Measurements from ENCODE around the gene CLIP1. TPM values are rescaled to one million over a fixed set of nuclear protein-coding genes. Genes with fewer than 3 reads are reported as not detected.

Gene CLIP1
- total and polyA plus RNA-seq, 2 of the 8 experiments (the other 6 are each of a cell fraction or from before 2014, with no cell fraction given) = 19.0 to 27.6 TPM

DNA sequence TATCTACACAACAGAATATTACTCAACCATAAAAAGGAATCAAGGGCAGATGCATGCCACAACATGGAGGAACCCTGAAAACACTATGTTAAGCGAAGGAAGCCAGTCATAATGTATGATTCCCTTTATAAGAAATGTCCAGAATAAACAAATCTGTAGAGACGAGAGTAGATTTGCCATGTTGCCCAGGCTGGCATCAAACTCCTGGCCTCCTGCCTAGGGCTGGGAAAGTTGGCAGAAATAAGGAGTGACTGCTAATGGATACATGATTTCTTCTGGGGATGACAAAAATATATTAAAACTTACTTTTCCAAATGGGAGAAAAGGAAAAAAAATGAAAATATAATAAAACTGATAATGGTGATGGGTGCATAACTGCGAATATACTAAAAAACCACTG lies 10.9 kb downstream of the CLIP1 start:
- H2BK12ac ChIP-seq (ENCODE audit: low read depth, low read length) = no peak overlapping the region
- H3K4me3 ChIP-seq (ENCODE audit: extremely low read depth in 1 of 4, insufficient read depth in 2 of 4, low read depth in 3 of 4, low read length in 4 of 4) = no peak overlapping the region
- H2BK120ac ChIP-seq (replicated peaks; ENCODE audit: low read depth, low read length) = no peak overlapping the region
- no peak overlapping the region for H3K18ac ChIP-seq (ENCODE audit: extremely low read depth, low read length)
- no peak overlapping the region for H2BK5ac ChIP-seq (ENCODE audit: low read depth, low read length)
- no peak overlapping the region for H3K4me2 ChIP-seq (ENCODE audit: insufficient read depth in 1 of 2, low read depth in 2 of 2, low read length in 2 of 2)
- 96% methylated on average over 3 of the region's 3 CpGs; no CpG with 5 or more reads in 1 of the 2 experiments for WGBS, 2 experiments (ENCODE audit: extremely low coverage in 1 of 2, insufficient coverage in 1 of 2, insufficient read length in 1 of 2, insufficient replicate concordance in 2 of 2, low coverage in 1 of 2, low lambda C conversion rate in 2 of 2, missing lambda C conversion rate in 1 of 2)
- no peak overlapping the region for H3K4ac ChIP-seq (replicated peaks; ENCODE audit: insufficient read length, low read depth, low read length)
- H4K8ac ChIP-seq (ENCODE audit: extremely low read depth, insufficient read depth, low read length) = no peak overlapping the region
- no peaks in the 10 kb centered on the region for H3K79me1 ChIP-seq (ENCODE audit: low read depth, low read length)
- no peak overlapping the region for H2AK5ac ChIP-seq (ENCODE audit: low read depth, low read length)
- no peaks in the 10 kb centered on the region for H3K27me3 ChIP-seq (replicated peaks in 1 of 4; ENCODE audit: control insufficient read depth in 3 of 4, extremely low read depth in 1 of 4, insufficient read depth in 3 of 4, low read length in 3 of 4)
- ChIA-PET CTCF (ENCODE audit: partially characterized antibody) (interaction anchor here (0.6 to 2.3 kb wide), 5 partner anchors 8 to 145 kb away, joined by 3 to 8 read pairs (median 4); no protein-coding TSS in a partner anchor), POLR2A (ENCODE audit: partially characterized antibody) (interaction anchor here (1.0 kb wide), 1 partner anchor 8 kb away, joined by 3 read pairs; no protein-coding TSS in a partner anchor)
- no peak overlapping the region for H3K27ac ChIP-seq (ENCODE audit: low read depth, low read length)
- peaks cover 0 to 2% of the 10 kb centered on the region in 2 experiments; a peak in 1 of 4 replicates for H3K79me2 ChIP-seq (ENCODE audit: control insufficient read depth in 1 of 2, insufficient read depth in 2 of 2, low read length in 2 of 2)
- H2BK15ac ChIP-seq (ENCODE audit: low read length) = no peak overlapping the region
- H4K91ac ChIP-seq (replicated peaks; ENCODE audit: insufficient read length, low read length) = no peak overlapping the region
- FAIRE-seq (no peak), DNase-seq (ENCODE audit: low read depth in 1 of 2, low spot score in 2 of 2) (no peak)
- H3K4me1 ChIP-seq (replicated peaks in 1 of 4; ENCODE audit: control insufficient read depth in 3 of 4, insufficient read depth in 4 of 4, low read length in 3 of 4) = no peaks in the 10 kb centered on the region
- H3K36me3 ChIP-seq (ENCODE audit: control insufficient read depth in 2 of 4, insufficient read depth in 4 of 4, low read length in 3 of 4) = no peaks in the 10 kb centered on the region
- no peak overlapping the region for H3K9ac ChIP-seq (replicated peaks in 1 of 4; ENCODE audit: extremely low read depth in 1 of 4, low read depth in 3 of 4, low read length in 3 of 4)
- H3K9me3 ChIP-seq (ENCODE audit: insufficient read depth in 2 of 2, low read depth in 1 of 2, low read length in 1 of 2) = no peaks in the 10 kb centered on the region
- H3K56ac ChIP-seq (replicated peaks; ENCODE audit: insufficient read length, low read depth, low read length) = no peak overlapping the region
- H3K14ac ChIP-seq (ENCODE audit: insufficient read length) = no peak overlapping the region
- no peaks in the 10 kb centered on the region for H4K20me1 ChIP-seq (replicated peaks in 1 of 2; ENCODE audit: control insufficient read depth in 1 of 2, insufficient read depth in 2 of 2, low read length in 2 of 2)
- no peaks in the 10 kb centered on the region for H3K23me2 ChIP-seq (ENCODE audit: low read depth, low read length)
- H2BK20ac ChIP-seq (ENCODE audit: low read length) = no peak overlapping the region
- no peak overlapping the region for H3K23ac ChIP-seq (ENCODE audit: insufficient read length)
- H4K5ac ChIP-seq (ENCODE audit: insufficient read length, low read depth, low read length) = no peak overlapping the region
- no peak overlapping the region for H2AFZ ChIP-seq (ENCODE audit: low read length)
- no peak for TF ChIP-seq KDM4A (IDR thresholded peaks at IDR 0.05; ENCODE audit: low read depth, low read length, severe bottlenecking)
- no peak for TF ChIP-seq PHF8 (conservative IDR thresholded peaks at IDR 0.05; ENCODE audit: low read depth, low read length)
- TF ChIP-seq, protein P1, sequence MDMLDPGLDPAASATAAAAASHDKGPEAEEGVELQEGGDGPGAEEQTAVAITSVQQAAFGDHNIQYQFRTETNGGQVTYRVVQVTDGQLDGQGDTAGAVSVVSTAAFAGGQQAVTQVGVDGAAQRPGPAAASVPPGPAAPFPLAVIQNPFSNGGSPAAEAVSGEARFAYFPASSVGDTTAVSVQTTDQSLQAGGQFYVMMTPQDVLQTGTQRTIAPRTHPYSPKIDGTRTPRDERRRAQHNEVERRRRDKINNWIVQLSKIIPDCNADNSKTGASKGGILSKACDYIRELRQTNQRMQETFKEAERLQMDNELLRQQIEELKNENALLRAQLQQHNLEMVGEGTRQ (IDR thresholded peaks at IDR 0.05; ENCODE audit: low read length) = no peak
- no peak for TF ChIP-seq SP4 (IDR thresholded peaks at IDR 0.05; ENCODE audit: low read length)
- TF ChIP-seq TAF1 (IDR thresholded peaks at IDR 0.05; ENCODE audit: low read depth, low read length) = no peak
- TF ChIP-seq, protein P2, sequence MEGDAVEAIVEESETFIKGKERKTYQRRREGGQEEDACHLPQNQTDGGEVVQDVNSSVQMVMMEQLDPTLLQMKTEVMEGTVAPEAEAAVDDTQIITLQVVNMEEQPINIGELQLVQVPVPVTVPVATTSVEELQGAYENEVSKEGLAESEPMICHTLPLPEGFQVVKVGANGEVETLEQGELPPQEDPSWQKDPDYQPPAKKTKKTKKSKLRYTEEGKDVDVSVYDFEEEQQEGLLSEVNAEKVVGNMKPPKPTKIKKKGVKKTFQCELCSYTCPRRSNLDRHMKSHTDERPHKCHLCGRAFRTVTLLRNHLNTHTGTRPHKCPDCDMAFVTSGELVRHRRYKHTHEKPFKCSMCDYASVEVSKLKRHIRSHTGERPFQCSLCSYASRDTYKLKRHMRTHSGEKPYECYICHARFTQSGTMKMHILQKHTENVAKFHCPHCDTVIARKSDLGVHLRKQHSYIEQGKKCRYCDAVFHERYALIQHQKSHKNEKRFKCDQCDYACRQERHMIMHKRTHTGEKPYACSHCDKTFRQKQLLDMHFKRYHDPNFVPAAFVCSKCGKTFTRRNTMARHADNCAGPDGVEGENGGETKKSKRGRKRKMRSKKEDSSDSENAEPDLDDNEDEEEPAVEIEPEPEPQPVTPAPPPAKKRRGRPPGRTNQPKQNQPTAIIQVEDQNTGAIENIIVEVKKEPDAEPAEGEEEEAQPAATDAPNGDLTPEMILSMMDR (IDR thresholded peaks at IDR 0.05; ENCODE audit: control extremely low read depth in 1 of 3, insufficient read depth in 1 of 3, low read depth in 1 of 3, low read length in 3 of 3) = no peak
- TF ChIP-seq TBP (IDR thresholded peaks at IDR 0.05; ENCODE audit: low read depth, low read length) = no peak
- TF ChIP-seq CBX8 (IDR thresholded peaks at IDR 0.05; ENCODE audit: borderline replicate concordance, low read depth, low read length) = no peak
- TF ChIP-seq BACH1 (IDR thresholded peaks at IDR 0.05; ENCODE audit: low read length) = no peak
- TF ChIP-seq GTF2F1 (IDR thresholded peaks at IDR 0.05; ENCODE audit: borderline replicate concordance, low read depth, low read length) = no peak
- TF ChIP-seq ASH2L (IDR thresholded peaks at IDR 0.05; ENCODE audit: low read length) = no peak

Measured in H1 (cell line).